NB4 (cell line): ENCODE data around the gene MARK2.

Source experiments
- DNase-seq: peaks from one replicate; pipeline ENCODE4 v3.0.0; 2010; ENCODE audit warnings: low read depth
- H3K4me3 ChIP-seq: one replicate; pipeline ENCODE4 v1.5.1; 2011; ENCODE audit warnings: mild to moderate bottlenecking, low read depth, low read length, moderate library complexity
- MYC ChIP-seq: IDR thresholded peaks from 2 replicates; pipeline ENCODE4 v1.6.1; 2011; ENCODE audit warnings: low read depth, low read length
- POLR2A ChIP-seq: IDR thresholded peaks from 2 replicates; pipeline ENCODE4 v1.6.1; 2011; ENCODE audit warnings: mild to moderate bottlenecking; ENCODE audit not compliant: insufficient read length; ENCODE audit errors: extremely low read depth
- TF ChIP-seq, protein P1 (sequence below): IDR thresholded peaks from one replicate; pipeline ENCODE4 v1.5.1; 2012; ENCODE audit warnings: low read depth, low read length
- TF ChIP-seq, protein P2 (sequence below): IDR thresholded peaks from 2 replicates; pipeline ENCODE4 v1.6.1; 2011; ENCODE audit warnings: low read depth, low read length

The MARK2 gene

DNA sequence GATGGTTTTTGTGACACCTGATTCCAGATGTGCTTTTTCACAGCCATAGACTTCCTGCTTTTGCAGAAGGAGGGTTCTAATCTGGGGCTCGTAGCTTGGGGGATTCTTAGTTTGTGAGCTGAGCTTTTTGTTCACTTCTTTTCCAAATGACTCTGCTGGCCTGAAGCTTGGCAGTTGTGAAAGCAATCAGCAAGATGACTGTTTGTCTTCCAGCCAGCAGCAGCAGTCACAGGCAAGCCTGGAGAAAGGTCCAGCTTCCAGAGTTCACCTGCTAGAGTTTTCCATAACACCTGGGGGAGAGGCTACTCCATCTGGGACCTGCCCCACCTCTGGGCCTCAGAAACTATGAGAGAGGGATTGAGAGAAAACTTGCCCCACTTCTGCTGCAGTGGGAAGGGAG, 4.1 kb downstream of the MARK2 start:
- H3K4me3 ChIP-seq = no peak overlapping the region
- no peak for TF ChIP-seq MYC
- no peak for TF ChIP-seq POLR2A
- TF ChIP-seq, protein P1, sequence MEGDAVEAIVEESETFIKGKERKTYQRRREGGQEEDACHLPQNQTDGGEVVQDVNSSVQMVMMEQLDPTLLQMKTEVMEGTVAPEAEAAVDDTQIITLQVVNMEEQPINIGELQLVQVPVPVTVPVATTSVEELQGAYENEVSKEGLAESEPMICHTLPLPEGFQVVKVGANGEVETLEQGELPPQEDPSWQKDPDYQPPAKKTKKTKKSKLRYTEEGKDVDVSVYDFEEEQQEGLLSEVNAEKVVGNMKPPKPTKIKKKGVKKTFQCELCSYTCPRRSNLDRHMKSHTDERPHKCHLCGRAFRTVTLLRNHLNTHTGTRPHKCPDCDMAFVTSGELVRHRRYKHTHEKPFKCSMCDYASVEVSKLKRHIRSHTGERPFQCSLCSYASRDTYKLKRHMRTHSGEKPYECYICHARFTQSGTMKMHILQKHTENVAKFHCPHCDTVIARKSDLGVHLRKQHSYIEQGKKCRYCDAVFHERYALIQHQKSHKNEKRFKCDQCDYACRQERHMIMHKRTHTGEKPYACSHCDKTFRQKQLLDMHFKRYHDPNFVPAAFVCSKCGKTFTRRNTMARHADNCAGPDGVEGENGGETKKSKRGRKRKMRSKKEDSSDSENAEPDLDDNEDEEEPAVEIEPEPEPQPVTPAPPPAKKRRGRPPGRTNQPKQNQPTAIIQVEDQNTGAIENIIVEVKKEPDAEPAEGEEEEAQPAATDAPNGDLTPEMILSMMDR = no peak
- TF ChIP-seq, protein P2, sequence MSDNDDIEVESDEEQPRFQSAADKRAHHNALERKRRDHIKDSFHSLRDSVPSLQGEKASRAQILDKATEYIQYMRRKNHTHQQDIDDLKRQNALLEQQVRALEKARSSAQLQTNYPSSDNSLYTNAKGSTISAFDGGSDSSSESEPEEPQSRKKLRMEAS = no peak
- DNase-seq = no peak

DNA sequence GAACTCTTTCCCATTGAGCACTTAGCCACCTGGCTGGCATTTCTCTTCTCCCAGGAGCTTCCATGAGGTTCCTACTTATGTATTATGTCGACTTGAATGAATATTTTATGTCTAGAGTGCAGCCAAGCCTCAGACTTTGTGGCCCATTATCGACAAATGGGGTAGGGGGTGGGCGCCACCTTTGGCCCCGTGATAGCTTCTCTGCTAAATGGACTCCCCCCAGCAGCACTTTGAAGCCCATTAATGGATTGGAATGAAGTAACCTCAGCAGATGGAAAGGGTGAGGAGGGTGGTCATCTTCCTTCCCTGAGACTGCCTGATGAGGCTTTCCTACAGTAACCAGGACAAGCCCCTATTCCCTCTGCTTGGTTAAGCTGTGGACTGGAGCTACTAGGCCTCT, 5.9 kb downstream of the MARK2 start:
- TF ChIP-seq, protein P1 = no peak
- TF ChIP-seq, protein P2 = no peak
- TF ChIP-seq POLR2A = no peak
- DNase-seq = no peak
- H3K4me3 ChIP-seq = no peak overlapping the region

DNA sequence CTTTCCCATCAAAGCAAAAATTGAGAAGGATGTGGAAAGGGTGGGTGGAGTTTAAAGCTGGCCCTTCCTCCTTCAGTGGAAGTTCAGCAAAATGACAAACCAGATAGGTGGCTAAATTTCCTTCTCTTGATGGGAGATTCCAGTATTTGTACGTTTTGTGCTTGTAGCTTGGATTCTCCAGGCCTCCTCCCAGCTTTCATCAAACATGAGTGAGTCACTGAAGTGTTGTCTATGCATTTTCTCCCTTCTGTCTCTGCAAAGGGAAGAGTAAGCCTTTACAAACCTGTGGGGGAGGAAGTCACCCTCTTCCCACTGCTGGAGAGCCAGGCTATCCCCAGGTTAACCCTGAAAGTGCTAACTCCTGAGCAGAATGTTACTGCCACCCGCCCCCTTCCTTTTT, 6.4 kb downstream of the MARK2 start:
- no peak for TF ChIP-seq MYC
- TF ChIP-seq, protein P2 = no peak
- TF ChIP-seq, protein P1 = no peak
- TF ChIP-seq POLR2A = no peak
- H3K4me3 ChIP-seq = no peak overlapping the region
- no peak for DNase-seq

DNA sequence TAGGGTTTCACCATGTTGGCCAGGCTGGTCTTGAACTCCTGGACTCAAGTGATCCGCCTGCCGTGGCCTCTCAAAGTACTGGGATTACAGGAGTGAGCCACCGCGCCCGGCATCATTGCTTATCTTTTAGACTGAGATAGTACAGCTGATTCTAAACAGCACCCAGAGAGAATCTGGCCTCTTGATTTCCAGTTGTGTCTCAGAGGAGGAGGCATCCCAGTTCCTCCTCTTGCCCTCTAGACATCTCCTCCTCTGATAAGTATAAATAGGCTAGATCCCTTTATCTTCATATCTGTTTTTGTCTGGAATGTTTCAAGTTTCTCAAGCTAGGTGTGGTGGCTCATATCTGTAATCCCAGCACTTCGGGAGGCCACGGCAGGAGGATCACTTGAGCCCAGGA, 7.0 kb downstream of the MARK2 start:
- no peak overlapping the region for H3K4me3 ChIP-seq
- TF ChIP-seq MYC (no peak), POLR2A (no peak)
- TF ChIP-seq, protein P2 = no peak
- TF ChIP-seq, protein P1 = no peak
- no peak for DNase-seq

DNA sequence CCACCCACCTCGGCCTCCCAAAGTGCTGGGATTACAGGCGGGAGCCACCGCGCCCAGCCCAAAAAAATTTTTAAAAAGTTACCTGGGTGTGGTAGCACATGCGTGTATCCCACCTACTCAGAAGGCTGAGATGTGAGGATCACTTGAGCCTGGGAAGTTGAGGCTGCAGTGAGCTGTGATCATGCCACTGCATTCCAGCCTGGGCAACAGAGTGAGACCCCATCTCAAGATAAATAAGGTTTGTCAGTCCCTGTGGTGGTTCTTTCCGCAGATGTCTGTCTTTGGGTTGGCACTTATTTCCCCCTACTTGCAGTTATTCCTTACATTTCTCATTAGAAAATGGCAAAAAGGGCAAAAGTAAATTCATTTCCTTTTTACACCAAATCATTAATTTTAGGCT, 8.0 kb downstream of the MARK2 start:
- H3K4me3 ChIP-seq = no peak overlapping the region
- TF ChIP-seq, protein P2 = no peak
- no peak for TF ChIP-seq MYC
- TF ChIP-seq, protein P1 = no peak
- no peak for TF ChIP-seq POLR2A
- no peak for DNase-seq

DNA sequence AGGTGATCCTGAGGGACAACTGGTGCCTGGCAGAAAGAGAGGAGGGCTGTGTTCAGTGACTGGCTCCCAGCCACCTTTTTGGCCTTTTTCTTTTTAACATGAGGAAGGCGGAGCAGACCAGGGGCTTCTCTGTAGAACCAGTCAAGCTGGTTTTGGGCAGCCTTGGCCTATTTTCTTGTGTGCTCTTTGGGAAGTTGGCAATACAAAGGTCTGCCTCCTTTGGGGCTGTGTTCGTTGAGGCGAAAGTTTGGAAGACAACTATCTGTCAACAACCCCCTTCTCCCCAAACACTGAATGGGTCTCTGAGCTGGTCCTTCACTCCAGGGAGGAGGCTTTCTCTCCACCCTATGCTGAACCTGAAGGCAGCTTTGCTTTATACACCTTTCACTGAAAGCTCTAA, 8.5 kb downstream of the MARK2 start:
- TF ChIP-seq, protein P2 = no peak
- TF ChIP-seq POLR2A (no peak), MYC (no peak)
- TF ChIP-seq, protein P1 = no peak
- no peak for DNase-seq
- no peak overlapping the region for H3K4me3 ChIP-seq
